ENCODE measurements around the gene VPS26B. TPM values are rescaled to one million over a fixed set of nuclear protein-coding genes. Genes with fewer than 3 reads are reported as not detected.

VPS26B gene
- total RNA-seq, 4 donors from 2014 or later, result 30.2 to 50.2 (median 41.7) TPM

- WGBS, result 79% methylated on average over 6 of the region's 6 CpGs
- DNase-seq (ENCODE audit: extremely low spot score), result no peak
- Histone ChIP-seq H3K36me3 (peaks cover 49 to 100% (median 83%) of the 10 kb centered on the region in 4 donors), H3K4me3 (no peak overlapping the region), H3K27me3 (no peaks in the 10 kb centered on the region), H3K4me1 (no peaks in the 10 kb centered on the region), H3K9me3 (no peaks in the 10 kb centered on the region), H3K27ac (replicated peaks in 1 of 4) (no peak overlapping the region)
- TF ChIP-seq POLR2AphosphoS5 (IDR thresholded peaks at IDR 0.05) (no peak), POLR2A (IDR thresholded peaks at IDR 0.05; ENCODE audit: low read depth) (no peak), EP300 (IDR thresholded peaks at IDR 0.05) (no peak)
- TF ChIP-seq, protein P1, sequence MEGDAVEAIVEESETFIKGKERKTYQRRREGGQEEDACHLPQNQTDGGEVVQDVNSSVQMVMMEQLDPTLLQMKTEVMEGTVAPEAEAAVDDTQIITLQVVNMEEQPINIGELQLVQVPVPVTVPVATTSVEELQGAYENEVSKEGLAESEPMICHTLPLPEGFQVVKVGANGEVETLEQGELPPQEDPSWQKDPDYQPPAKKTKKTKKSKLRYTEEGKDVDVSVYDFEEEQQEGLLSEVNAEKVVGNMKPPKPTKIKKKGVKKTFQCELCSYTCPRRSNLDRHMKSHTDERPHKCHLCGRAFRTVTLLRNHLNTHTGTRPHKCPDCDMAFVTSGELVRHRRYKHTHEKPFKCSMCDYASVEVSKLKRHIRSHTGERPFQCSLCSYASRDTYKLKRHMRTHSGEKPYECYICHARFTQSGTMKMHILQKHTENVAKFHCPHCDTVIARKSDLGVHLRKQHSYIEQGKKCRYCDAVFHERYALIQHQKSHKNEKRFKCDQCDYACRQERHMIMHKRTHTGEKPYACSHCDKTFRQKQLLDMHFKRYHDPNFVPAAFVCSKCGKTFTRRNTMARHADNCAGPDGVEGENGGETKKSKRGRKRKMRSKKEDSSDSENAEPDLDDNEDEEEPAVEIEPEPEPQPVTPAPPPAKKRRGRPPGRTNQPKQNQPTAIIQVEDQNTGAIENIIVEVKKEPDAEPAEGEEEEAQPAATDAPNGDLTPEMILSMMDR (IDR thresholded peaks at IDR 0.05), result no peak
- intact Hi-C loops (cut with DNase I), result no loop called here
These were observed 16.1 kb downstream of the VPS26B start for GRCh38 chr11:134240592-134240991.

- intact Hi-C loops (cut with DNase I), result no loop called here
- no peaks in the 10 kb centered on the region for H3K9me3 ChIP-seq
- no peak for DNase-seq (ENCODE audit: extremely low spot score)
- TF ChIP-seq POLR2A (IDR thresholded peaks at IDR 0.05; ENCODE audit: low read depth) (no peak), EP300 (IDR thresholded peaks at IDR 0.05) (no peak), POLR2AphosphoS5 (IDR thresholded peaks at IDR 0.05) (no peak)
- TF ChIP-seq, protein P1 (IDR thresholded peaks at IDR 0.05), result no peak
- H3K36me3 ChIP-seq, result peaks cover 49 to 100% (median 95%) of the 10 kb centered on the region in 4 donors
- H3K4me3 ChIP-seq, result no peak overlapping the region
- 85% methylated on average over 9 of the region's 9 CpGs for WGBS
- H3K27ac ChIP-seq (replicated peaks in 1 of 4), result no peak overlapping the region
- no peaks in the 10 kb centered on the region for H3K27me3 ChIP-seq
- no peaks in the 10 kb centered on the region for H3K4me1 ChIP-seq
These were observed 17.9 kb downstream of the VPS26B start for GRCh38 chr11:134242376-134242775.

DNA sequence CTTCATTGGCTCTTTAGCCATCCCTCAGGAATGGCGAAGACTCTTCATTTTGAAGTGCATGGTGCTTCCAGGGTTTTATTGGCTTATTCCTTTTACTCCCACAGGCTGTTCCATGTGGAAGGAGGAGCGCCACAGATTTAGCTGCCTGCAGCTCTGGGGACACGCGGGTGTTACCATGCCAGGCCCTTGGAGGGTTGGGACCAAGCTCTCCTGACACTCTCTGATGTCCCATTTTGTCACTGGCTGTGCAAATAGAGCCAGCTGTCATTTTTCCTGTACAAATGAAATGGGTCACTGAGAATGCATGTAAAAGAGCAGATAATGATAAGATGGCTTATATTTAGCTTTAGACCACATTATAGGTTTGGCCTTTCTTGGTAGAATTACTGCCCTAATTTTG, 19.4 kb downstream of the VPS26B start:
- TF ChIP-seq, protein P1 (IDR thresholded peaks at IDR 0.05), result no peak
- no peak for TF ChIP-seq EP300 (IDR thresholded peaks at IDR 0.05)
- TF ChIP-seq POLR2AphosphoS5 (IDR thresholded peaks at IDR 0.05), result no peak
- no peak for TF ChIP-seq POLR2A (IDR thresholded peaks at IDR 0.05; ENCODE audit: low read depth)
- H3K9me3 ChIP-seq, result no peaks in the 10 kb centered on the region
- intact Hi-C loops (cut with DNase I), result no loop called here
- no peak overlapping the region for H3K27ac ChIP-seq (replicated peaks in 1 of 4)
- no peaks in the 10 kb centered on the region for H3K4me1 ChIP-seq
- DNase-seq (ENCODE audit: extremely low spot score), result no peak
- 95% methylated on average over 4 of the region's 4 CpGs for WGBS
- H3K36me3 ChIP-seq, result peaks cover 58 to 100% (median 99%) of the 10 kb centered on the region in 4 donors
- no peaks in the 10 kb centered on the region for H3K27me3 ChIP-seq
- H3K4me3 ChIP-seq, result no peak overlapping the region

GRCh38 chr11:134244593-134244992, 20.1 kb downstream of the VPS26B start:
- H3K27ac ChIP-seq (replicated peaks in 1 of 4), result no peak overlapping the region
- peaks cover 56 to 100% (median 99%) of the 10 kb centered on the region in 4 donors for H3K36me3 ChIP-seq
- no peaks in the 10 kb centered on the region for H3K9me3 ChIP-seq
- DNase-seq (ENCODE audit: extremely low spot score), result no peak
- WGBS, result 55% methylated on average over 6 of the region's 7 CpGs
- no peaks in the 10 kb centered on the region for H3K27me3 ChIP-seq
- H3K4me1 ChIP-seq, result no peaks in the 10 kb centered on the region
- no peak overlapping the region for H3K4me3 ChIP-seq
- intact Hi-C loops (cut with DNase I), result no loop called here
- no peak for TF ChIP-seq POLR2A (IDR thresholded peaks at IDR 0.05; ENCODE audit: low read depth)
- TF ChIP-seq POLR2AphosphoS5 (IDR thresholded peaks at IDR 0.05), result no peak
- TF ChIP-seq, protein P1 (IDR thresholded peaks at IDR 0.05), result peak in 2 of 3 experiments; percentile 24 to 47

DNA sequence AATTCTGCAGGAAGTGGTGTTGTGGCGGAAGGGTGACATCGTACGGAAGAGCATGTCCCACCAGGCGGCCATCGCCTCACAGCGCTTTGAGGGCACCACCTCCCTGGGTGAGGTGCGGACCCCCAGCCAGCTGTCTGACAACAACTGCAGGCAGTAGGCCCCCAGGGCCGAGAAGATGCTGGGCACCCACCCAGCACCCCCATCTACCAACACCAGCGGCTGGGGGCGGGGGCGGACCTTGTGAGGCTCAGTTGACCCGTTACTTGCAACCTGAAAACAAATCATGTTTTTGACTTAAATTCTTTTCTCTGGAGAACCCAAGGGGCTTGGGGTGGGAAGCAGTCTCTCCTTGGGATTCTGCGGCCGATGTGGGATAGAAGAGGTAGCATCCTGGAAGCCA, 21.0 kb downstream of the VPS26B start:
- Histone ChIP-seq H3K36me3 (peaks cover 59 to 100% (median 99%) of the 10 kb centered on the region in 4 donors), H3K4me1 (no peaks in the 10 kb centered on the region), H3K9me3 (no peaks in the 10 kb centered on the region), H3K27me3 (no peaks in the 10 kb centered on the region), H3K4me3 (no peak overlapping the region), H3K27ac (replicated peaks in 1 of 4) (no peak overlapping the region)
- DNase-seq (ENCODE audit: extremely low spot score), result no peak
- intact Hi-C loops (cut with DNase I), result no loop called here
- TF ChIP-seq EP300 (IDR thresholded peaks at IDR 0.05), result no peak
- TF ChIP-seq, protein P1 (IDR thresholded peaks at IDR 0.05), result no peak
- TF ChIP-seq POLR2AphosphoS5 (IDR thresholded peaks at IDR 0.05), result no peak
- no peak for TF ChIP-seq POLR2A (IDR thresholded peaks at IDR 0.05; ENCODE audit: low read depth)
- WGBS, result 92% methylated on average over 9 of the region's 14 CpGs
